ENCODE results near the gene SHC2.

DNA sequence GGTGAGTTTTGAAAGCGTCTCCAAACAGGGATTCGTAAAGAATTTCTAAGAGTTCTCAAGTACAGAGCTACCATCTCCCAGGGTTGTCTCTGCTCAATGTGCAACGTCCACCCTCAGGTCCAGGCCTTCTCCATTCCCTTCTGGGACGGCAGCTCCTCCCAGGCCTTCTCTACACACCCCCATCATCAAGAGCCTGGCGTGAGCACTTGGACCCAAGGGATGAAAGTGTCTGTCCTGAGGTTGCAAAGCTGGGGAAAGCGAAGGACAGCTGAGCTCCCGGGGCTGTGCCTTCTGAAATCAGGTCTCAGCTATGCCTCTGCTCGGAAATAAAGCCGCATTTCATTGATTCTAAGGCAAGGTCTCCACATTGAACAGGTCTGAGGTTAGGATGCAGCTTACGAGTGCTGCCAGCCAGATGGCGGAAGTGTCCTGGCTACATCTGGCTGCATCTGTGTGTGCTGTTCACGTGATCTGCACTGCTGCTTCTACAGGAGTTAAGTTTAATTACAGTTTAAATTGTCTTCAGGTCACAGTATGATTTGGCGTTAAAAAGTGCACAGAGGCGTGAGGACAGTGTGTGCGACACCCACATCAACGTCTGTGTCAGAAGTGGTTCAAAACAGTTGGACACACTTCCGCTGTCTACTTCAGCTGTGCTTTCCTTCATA, 89.2 kb downstream of the SHC2 start:
- TF ChIP-seq, protein P1, sequence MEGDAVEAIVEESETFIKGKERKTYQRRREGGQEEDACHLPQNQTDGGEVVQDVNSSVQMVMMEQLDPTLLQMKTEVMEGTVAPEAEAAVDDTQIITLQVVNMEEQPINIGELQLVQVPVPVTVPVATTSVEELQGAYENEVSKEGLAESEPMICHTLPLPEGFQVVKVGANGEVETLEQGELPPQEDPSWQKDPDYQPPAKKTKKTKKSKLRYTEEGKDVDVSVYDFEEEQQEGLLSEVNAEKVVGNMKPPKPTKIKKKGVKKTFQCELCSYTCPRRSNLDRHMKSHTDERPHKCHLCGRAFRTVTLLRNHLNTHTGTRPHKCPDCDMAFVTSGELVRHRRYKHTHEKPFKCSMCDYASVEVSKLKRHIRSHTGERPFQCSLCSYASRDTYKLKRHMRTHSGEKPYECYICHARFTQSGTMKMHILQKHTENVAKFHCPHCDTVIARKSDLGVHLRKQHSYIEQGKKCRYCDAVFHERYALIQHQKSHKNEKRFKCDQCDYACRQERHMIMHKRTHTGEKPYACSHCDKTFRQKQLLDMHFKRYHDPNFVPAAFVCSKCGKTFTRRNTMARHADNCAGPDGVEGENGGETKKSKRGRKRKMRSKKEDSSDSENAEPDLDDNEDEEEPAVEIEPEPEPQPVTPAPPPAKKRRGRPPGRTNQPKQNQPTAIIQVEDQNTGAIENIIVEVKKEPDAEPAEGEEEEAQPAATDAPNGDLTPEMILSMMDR (IDR thresholded peaks at IDR 0.05; ENCODE audit: low read depth, low read length, poor library complexity, severe bottlenecking): peak; percentile 24
- no peak for TF ChIP-seq EZH2phosphoT487 (IDR thresholded peaks at IDR 0.05; ENCODE audit: borderline replicate concordance, low read length)
